Effector CD4-positive, alpha-beta T cell (primary cell): Measurements from ENCODE around the gene VEPH1.
"Not testable (repeated sequence)": the region's sequence is repeated elsewhere in the genome, so short reads cannot be mapped to it uniquely, and the experiment has no call there.

Source experiments
- DNase-seq: peaks from one replicate; pipeline ENCODE4 v3.0.0-alpha.2; 2020

Gene VEPH1

GRCh38 chr3:157381606-157382005 lies 121.6 kb downstream of the VEPH1 start:
- no peak for DNase-seq

- no peak for DNase-seq
Measured at GRCh38 chr3:157379525-157380140, 123.6 kb downstream of the VEPH1 start.

DNA sequence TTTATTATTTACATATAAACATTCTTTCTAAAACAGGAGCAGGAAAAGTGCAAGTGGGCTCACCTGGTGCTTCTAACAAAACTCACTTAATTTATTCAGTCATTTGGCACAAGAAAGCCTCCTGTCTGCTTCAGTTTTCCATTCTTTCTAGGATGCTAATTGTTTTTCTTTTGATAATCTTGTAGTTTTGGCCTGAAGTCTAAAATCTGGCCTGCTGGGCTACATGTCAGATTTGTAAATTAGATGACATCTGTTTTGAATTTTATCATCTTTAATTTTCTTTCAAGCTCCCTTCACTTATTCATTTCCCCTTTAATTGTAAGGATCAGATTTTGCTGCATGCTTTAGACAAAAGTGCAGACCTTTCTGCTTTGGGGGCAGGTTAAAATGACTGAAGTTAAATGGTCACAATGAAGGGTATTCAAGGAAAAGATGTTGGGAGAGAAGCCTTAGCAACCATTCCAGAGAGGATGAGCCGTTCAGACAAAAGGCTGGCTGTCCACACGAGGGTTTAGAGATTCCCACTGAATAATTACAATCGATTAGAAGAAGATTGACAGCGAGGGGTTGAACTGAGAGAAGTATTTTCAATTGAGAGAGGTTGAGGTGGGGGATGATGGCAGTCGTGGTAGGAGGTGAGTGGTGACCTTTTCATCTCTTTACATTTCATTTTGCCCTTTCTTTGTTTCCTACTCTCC lies 126.5 kb downstream of the VEPH1 start:
- DNase-seq, result no peak

DNA sequence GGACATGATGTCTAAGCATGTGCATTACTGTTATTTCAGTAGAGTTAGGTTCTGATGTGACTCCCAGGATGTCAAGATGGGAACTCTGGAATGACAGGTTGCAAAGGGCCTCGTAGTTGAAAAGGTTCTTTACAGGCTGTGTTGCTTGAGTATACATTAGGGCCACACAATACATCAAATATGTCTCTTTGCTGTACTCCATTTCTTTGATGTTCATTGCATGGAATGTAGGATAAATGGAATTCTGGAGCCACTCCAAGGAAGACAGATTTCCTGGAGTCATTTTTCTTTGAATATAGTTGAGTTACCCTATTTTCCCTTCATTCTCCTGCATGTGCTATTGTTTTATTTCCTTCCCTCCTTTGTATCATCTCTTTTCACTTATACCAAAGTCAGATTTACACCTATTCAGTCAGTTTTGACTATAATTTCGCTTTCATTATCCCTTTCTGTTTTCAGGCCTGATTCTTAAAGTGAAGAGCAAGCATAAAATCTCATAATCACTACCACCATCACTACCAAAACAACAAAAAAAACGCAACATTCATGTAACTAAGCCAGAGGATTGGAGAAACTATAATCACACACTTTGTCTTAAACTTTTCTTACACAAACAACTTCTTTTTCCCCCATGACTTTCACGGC lies 127.8 kb downstream of the VEPH1 start:
- no peak for DNase-seq

DNA sequence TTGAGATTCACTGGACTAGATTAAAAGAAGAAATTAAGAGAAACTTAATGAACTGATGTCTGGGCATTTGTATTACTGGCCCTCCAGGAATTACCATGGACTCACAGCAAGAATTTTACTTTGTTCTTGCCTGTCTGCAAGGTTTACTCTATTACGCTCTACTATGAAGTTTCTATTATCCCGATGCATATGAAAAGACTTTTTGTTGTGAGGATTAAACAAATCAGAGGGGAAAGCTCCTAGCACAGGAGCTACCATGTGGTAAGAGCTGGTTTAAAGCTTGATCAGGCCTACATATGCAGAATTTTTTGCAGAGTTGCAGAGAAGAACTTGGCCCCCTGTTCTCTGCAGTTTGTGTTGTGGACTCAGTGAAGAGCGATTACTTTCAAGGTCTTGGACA lies 128.3 kb downstream of the VEPH1 start:
- no peak for DNase-seq

- DNase-seq, result no peak
Measured at GRCh38 chr3:157373783-157374182, 129.4 kb downstream of the VEPH1 start.

- no peak for DNase-seq
Measured at GRCh38 chr3:157370867-157371266, 132.3 kb downstream of the VEPH1 start.

DNA sequence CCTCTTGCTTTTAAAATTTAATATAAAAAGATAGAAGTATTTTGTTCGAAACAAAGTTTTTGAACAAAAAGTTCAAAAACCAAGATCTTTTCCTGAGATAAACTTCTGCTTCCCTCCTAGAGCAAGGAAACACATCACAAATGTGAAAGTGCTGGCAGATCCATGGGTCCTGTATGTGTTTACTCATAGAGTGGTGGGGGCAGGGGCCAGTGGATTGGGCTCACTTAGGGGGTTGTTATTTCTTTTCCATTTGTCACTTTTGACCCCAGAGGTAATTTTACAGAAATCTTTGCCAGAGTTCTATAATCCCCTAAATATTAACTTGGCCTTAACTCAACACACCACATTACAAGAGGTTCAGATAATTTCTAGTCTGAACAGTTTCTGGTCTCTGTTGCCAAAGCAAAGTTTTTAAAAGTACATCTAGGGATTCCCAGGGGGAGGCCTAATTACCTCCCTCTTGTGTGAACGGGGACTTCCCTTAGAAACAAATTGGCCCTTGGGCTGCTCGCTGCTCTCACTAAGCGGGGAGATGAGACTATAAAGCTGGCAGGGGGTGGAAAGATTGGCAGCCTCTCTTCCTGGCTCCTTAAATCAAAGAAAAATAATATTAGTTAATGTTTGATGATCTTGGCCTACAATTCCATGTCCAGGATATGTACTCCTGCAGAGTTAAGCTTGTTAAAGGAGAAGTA lies 133.3 kb downstream of the VEPH1 start:
- no peak for DNase-seq

GRCh38 chr3:157368171-157368570 lies 135.0 kb downstream of the VEPH1 start:
- no peak for DNase-seq

DNA sequence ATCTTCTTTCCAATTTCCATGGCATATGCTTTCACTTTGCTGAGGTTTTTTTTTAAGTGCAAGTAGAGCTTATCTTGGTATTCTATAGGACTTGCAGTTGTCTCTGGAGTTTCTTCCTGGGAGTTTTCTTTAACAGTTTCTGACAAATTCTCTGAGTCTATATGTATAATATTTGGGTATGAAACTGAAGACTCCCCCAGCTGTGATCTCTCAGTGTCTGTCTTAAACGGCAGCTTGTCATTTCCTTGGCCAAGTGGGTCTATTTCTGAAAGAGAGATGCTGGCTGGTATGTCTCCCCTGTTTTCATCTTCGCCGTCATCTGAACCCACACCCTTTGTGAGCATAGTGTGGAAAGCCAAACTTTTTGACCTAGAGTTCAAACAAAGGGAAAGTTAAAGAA lies 139.8 kb downstream of the VEPH1 start:
- DNase-seq, result no peak

DNA sequence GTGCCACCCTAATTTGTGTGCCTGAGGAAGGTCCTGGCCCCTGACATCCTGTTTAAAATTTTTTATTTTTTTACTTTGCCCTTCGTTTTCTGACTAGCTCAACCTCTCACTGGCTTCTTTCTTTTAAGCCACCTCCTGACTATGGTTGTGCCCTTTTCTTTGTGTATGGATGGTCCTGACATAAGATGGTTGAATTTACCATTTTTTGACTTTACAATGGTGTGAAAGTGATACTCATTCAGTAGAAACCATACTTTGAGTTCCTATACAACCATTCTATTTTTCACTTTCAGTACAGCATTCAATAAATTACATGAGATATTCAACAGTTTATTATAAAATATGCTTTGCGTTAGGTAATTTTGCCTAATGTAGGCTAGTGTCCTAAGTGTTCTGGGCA lies 140.9 kb downstream of the VEPH1 start:
- no peak for DNase-seq

GRCh38 chr3:157360044-157360443 lies 143.2 kb downstream of the VEPH1 start:
- no peak for DNase-seq

- DNase-seq, result no peak
Measured at GRCh38 chr3:157356541-157356940, 146.7 kb downstream of the VEPH1 start.

GRCh38 chr3:157355276-157355675 lies 147.9 kb downstream of the VEPH1 start:
- DNase-seq, result no peak

GRCh38 chr3:157354722-157355121 lies 148.5 kb downstream of the VEPH1 start:
- DNase-seq, result no peak

- no peak for DNase-seq
Measured at GRCh38 chr3:157354254-157354653, 149.0 kb downstream of the VEPH1 start.

- DNase-seq, result no peak
Measured at GRCh38 chr3:157353652-157354051, 149.6 kb downstream of the VEPH1 start.

- DNase-seq, result no peak
Measured at GRCh38 chr3:157351981-157352380, 151.2 kb downstream of the VEPH1 start.

GRCh38 chr3:157350651-157351050 lies 152.6 kb downstream of the VEPH1 start:
- DNase-seq, result not testable (repeated sequence)

GRCh38 chr3:157348304-157349075 lies 154.7 kb downstream of the VEPH1 start:
- not testable (repeated sequence) for DNase-seq

GRCh38 chr3:157347577-157348303 lies 155.5 kb downstream of the VEPH1 start:
- no peak for DNase-seq
